Measurements from ENCODE around the gene AXIN1.
"Not testable (repeated sequence)": the region's sequence is repeated elsewhere in the genome, so short reads cannot be mapped to it uniquely, and the experiment has no call there.

The AXIN1 gene

GRCh38 chr16:370443-370842 lies 17.9 kb upstream of the AXIN1 start, which contains the start of gene MRPL28:
Gene MRPL28, minus strand, starts transcription at chr16:370538. Its CDS starts 320 bp downstream, at chr16:370218.
- peak; percentile 79 to 98 (median 88) for DNase-seq

GRCh38 chr16:369866-370436 lies 17.4 kb upstream of the AXIN1 start:
- no peak for DNase-seq

DNA sequence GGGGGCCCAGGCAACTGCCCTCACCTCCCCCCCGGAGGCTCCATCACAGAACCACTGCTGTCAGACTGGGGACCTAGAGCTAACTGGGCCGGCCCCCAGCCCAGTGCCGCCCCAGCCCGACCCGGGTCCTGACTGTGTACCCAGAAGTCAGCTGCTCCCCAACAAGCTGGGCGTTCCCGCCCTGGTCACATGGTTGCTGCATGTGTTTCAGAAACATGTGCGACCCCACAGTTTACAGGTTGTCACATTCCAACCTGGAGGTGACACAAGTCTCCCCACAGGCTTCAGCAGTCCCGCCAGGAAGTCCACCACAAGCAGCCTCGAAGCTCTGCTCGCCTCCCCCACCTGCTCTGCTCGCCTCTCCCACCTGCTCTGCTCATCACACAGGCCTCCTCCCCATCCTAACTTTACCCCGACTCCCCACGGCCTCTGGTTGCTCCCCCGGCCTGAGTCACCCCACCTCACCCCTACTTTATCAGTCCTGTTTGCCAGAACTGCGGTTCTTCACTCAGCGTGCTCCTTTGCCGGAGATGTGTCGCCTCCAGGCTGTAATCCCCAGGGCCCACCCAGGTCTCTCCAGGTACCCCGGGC lies 16.8 kb upstream of the AXIN1 start:
- no peak for DNase-seq

- DNase-seq = no peak
Observed at GRCh38 chr16:368388-369158, 16.1 kb upstream of the AXIN1 start.

DNA sequence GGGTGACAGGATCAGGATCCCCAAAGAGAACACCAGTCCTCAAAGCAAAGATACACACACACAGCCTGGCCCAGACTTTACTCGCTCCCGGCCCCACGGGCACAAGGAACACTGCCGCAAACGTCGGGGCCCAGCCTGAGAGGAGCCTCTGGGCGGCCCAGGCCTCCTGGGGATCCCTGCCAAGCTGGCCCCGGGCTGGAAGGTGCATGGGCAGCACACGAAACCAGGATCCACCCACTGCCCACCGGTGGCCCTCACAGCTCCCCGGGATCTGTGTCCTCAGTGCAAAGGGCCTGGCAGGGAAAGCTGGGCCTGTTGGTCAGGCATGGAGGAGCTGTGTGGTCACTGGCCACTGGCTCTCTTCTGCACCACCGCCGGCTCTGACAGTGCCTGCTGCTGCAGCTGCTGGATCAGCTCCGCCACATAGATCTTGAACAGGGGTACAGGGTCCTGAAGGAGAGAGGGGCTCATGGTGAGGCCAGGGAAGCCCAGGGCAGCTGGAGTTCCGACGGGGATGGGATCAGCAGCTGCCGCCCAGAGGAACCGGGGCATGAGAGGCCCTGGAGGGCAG lies 14.9 kb upstream of the AXIN1 start:
- no peak for DNase-seq

- DNase-seq = no peak
Observed at GRCh38 chr16:366476-366875, 14.0 kb upstream of the AXIN1 start.

DNA sequence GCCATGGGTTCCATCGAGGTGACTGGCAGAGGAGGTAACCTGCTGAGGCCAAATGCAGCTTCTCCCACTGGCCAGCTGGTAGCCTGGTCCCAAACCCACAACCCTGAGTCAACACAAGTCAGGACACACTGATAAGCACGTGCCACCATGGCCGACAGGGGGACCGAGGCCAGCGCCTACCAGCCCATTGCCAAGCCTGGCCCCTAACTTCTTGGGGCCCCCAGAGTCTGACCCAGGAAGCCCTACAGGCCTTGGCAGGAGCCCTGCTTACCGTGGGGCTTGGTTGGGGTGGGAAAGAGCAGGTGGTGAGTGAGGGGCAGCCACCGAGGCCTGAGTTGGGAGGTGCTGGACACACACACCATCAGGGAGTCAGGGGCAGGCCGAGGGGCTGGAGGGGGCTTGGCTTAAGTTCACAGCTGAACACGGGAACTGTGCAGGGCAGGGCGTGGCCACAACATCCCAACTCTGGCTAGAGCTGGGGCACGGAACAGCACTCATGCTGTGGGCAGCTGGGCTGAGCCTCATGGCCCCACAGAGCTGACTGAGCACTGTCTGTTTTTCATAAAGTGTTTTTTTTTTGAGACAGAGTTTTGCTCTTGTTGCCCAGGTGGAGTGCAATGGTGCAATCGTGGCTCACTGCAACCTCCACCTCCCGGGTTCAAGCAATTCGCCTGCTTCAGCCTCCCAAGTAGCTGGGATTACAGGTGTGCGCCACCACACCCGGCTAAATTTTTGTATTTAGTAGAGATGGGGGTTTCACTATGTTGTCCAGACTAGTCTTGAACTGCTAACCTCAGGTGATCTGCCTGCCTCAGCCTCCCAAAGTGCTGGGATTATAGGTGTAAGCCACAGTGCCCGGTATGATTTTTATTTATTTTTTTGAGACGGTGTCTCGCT lies 12.3 kb upstream of the AXIN1 start:
- DNase-seq = no peak

GRCh38 chr16:363766-364490 lies 11.4 kb upstream of the AXIN1 start:
- DNase-seq = no peak

GRCh38 chr16:363110-363765 lies 10.7 kb upstream of the AXIN1 start:
- no peak for DNase-seq

DNA sequence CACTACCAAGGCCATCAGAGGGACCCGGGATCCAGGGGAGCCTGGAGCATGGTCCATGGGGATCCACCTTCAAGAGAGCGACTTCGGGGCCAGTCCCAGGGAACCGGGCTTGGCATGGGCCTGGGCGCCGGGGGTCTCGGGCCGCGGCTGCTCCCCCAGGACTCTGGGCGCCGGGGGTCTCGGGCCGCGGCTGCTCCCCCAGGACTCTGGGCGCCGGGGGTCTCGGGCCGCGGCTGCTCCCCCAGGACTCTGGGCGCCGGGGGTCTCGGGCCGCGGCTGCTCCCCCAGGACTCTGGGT lies 10.1 kb upstream of the AXIN1 start:
- not testable (repeated sequence) for DNase-seq

DNA sequence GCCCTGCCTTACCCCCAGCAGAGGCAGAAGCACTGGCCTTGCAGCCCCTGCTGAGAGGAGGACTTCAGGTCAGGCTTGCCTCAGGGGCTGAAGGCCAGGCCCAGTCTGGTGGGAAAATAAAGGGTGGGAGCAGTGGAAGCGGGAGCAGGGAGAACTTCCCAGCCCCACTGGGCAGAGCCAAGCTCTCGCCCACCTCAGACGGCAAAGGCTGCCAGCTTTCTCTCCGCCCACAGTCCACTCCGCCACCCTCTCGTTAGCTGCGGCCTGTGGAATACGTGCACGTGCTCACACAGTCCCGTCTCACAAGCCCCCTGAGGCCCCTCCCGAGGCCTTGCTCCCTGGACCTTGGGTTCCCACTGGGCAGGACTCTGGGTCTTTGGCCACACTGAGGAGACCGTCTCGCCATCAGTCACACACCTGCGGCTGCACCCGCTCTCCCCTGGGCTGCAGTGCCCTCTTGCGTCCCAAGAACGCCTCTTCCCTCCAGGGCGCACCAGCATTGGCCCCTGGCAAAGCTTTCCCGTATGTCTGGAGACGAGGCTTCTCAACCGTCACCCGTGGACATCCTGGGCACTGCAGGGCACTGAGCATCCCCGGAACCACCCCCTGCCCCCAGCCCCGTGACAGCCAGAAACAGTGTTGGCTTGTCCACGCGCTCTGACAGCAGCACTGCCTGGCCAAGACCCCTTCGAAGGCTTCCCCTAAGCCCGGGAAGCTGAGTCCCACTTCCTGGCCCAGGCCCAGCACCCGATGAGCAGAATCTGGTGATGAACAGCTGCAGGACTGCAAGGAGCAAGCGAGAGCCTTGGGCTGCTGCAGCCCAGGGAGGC lies 9.6 kb upstream of the AXIN1 start:
- DNase-seq = peak; percentile 30 to 75 (median 63)

- no peak for DNase-seq
Observed at GRCh38 chr16:361341-361871, 8.9 kb upstream of the AXIN1 start.

- no peak for DNase-seq
Observed at GRCh38 chr16:360698-361336, 8.3 kb upstream of the AXIN1 start.

GRCh38 chr16:359871-360697 lies 7.6 kb upstream of the AXIN1 start:
- no peak for DNase-seq

GRCh38 chr16:359067-359763 lies 6.7 kb upstream of the AXIN1 start:
- no peak for DNase-seq

DNA sequence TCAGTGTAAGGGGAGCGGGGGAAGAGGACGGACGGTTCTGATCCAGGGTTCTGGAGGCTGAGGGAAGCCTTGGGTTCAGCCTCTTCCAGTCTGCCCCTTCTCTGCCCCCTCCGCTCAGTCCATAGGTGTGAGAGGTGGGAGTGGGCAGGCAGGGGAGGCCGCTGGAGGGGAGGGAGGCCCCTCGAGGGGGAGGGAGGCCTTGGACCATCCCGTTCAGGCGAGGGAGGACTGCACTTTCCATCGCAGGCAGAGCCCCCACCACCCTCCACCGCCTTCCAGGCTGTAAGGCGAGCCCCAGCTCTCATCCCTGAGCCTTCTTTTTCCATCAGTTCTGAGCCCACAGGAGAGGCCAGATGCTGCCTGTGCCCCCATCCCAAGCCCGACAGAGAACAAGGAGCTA lies 4.2 kb upstream of the AXIN1 start:
- DNase-seq = no peak

- peak in 2 of 5 experiments; percentile 31 to 79 for DNase-seq
Observed at GRCh38 chr16:354971-355461, 2.5 kb upstream of the AXIN1 start.

DNA sequence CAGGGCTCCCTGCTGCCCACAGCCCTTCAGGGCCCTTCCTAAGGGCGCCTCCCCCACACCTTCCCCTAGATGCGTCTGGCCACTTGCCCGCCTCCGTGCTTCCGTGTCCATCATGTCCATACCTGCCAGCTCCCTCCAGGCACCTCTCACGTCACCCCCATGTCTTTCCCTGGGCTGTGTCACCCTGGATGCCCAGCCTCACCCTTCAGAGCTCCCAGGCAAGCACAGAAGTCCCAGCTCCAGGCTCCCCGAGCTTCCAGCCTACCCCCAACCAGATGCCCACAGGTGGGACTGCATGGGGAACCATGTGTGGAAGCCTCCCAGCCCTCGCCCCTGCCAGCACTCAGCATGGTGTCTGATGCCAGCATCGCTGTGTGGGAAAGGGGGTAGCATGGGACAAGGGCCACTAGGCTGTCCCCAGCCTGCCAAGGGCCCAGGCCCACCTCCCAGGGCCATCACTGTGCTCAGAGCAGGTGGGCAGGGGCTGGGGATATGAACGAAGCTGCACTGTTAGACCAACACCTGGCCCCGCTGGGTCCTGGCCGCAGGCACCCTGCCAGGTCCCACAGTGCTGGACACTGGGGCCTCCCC lies 1.9 kb upstream of the AXIN1 start:
- DNase-seq = no peak
